Measurements from ENCODE around the gene AIFM3.
"Not testable (repeated sequence)": the region's sequence is repeated elsewhere in the genome, so short reads cannot be mapped to it uniquely, and the experiment has no call there.

AIFM3 gene

GRCh38 chr22:20937031-20937793, 29.8 kb upstream of the AIFM3 start:
- no peak for DNase-seq (ENCODE audit: extremely low read depth, low read depth)
- no peak for TF ChIP-seq CTCF (IDR thresholded peaks at IDR 0.05; ENCODE audit: low read depth, low read length, missing control alignments)
- H3K4me3 ChIP-seq (replicated peaks; ENCODE audit: low read depth, low read length), result no peak overlapping the region

- DNase-seq (ENCODE audit: extremely low read depth, low read depth), result no peak
- no peak for TF ChIP-seq CTCF (IDR thresholded peaks at IDR 0.05; ENCODE audit: low read depth, low read length, missing control alignments)
- H3K4me3 ChIP-seq (replicated peaks; ENCODE audit: low read depth, low read length), result no peak overlapping the region
Measured at GRCh38 chr22:20937794-20938671, 29.0 kb upstream of the AIFM3 start.

GRCh38 chr22:20939457-20940185, 27.4 kb upstream of the AIFM3 start:
- H3K4me3 ChIP-seq (replicated peaks; ENCODE audit: low read depth, low read length); DNase-seq (ENCODE audit: extremely low read depth, low read depth): not testable (repeated sequence)

- TF ChIP-seq CTCF (IDR thresholded peaks at IDR 0.05; ENCODE audit: low read depth, low read length, missing control alignments), result no peak
Measured at GRCh38 chr22:20940186-20940651, 26.8 kb upstream of the AIFM3 start.

GRCh38 chr22:20940904-20941385, 26.1 kb upstream of the AIFM3 start:
- no peak for DNase-seq (ENCODE audit: extremely low read depth, low read depth)
- H3K4me3 ChIP-seq (replicated peaks; ENCODE audit: low read depth, low read length), result no peak overlapping the region
- TF ChIP-seq CTCF (IDR thresholded peaks at IDR 0.05; ENCODE audit: low read depth, low read length, missing control alignments), result no peak

More at GRCh38 chr22:20940186-20940651, 26.8 kb upstream of the AIFM3 start:
- no peak overlapping the region for H3K4me3 ChIP-seq (replicated peaks; ENCODE audit: low read depth, low read length)
- peak; percentile 81 for DNase-seq (ENCODE audit: extremely low read depth, low read depth)

- not testable (repeated sequence) for DNase-seq (ENCODE audit: extremely low read depth, low read depth); H3K4me3 ChIP-seq (replicated peaks; ENCODE audit: low read depth, low read length)
Measured at GRCh38 chr22:20942203-20942902, 24.7 kb upstream of the AIFM3 start.
